ENCODE data around the gene TMPRSS11F. TPM values are rescaled to one million over a fixed set of nuclear protein-coding genes. Genes with fewer than 3 reads are reported as not detected.

Gene TMPRSS11F
- total and polyA plus RNA-seq, 9 of the 15 experiments (the other 6 are each of a cell fraction or from before 2014, with no cell fraction given): 0.03 to 0.36 (median 0.07) TPM; not detected in 2

DNA sequence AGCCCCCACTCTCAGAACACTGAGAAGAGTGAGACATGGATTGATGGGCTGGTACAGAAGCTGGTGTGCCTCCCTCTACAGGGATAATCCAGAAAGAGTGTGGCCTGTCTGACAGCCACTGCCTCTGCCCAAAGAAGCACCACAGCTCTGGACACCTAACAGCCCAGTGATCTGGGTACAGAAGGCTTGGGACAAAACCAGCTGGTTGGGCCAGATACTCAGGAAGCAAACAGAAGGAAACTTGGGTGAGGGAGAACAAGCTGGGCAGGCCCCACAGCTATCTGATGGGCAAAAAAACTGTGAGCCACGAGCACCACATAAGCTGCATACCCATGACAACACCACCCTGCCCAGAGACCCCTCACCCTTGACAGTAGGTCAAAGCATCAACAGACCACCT lies 46.9 kb downstream of the TMPRSS11F start:
- TF ChIP-seq, protein P1, sequence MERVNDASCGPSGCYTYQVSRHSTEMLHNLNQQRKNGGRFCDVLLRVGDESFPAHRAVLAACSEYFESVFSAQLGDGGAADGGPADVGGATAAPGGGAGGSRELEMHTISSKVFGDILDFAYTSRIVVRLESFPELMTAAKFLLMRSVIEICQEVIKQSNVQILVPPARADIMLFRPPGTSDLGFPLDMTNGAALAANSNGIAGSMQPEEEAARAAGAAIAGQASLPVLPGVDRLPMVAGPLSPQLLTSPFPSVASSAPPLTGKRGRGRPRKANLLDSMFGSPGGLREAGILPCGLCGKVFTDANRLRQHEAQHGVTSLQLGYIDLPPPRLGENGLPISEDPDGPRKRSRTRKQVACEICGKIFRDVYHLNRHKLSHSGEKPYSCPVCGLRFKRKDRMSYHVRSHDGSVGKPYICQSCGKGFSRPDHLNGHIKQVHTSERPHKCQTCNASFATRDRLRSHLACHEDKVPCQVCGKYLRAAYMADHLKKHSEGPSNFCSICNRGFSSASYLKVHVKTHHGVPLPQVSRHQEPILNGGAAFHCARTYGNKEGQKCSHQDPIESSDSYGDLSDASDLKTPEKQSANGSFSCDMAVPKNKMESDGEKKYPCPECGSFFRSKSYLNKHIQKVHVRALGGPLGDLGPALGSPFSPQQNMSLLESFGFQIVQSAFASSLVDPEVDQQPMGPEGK (CRISPR knock-in tag; IDR thresholded peaks at IDR 0.05; ENCODE audit: borderline replicate concordance): no peak
- TF ChIP-seq EZH2 (IDR thresholded peaks at IDR 0.05; ENCODE audit: borderline replicate concordance, low read depth, low read length) (no peak), MCM3 (IDR thresholded peaks at IDR 0.05) (no peak), ZNF316 (IDR thresholded peaks at IDR 0.05) (no peak), ARHGAP35 (IDR thresholded peaks at IDR 0.05; ENCODE audit: partially characterized antibody) (no peak), ZKSCAN1 (IDR thresholded peaks at IDR 0.05; ENCODE audit: low read depth, low read length) (no peak), ZNF12 (CRISPR knock-in tag; IDR thresholded peaks at IDR 0.05) (no peak), KLF6 (CRISPR knock-in tag; IDR thresholded peaks at IDR 0.05; ENCODE audit: borderline replicate concordance) (no peak)
- TF ChIP-seq, protein P2, sequence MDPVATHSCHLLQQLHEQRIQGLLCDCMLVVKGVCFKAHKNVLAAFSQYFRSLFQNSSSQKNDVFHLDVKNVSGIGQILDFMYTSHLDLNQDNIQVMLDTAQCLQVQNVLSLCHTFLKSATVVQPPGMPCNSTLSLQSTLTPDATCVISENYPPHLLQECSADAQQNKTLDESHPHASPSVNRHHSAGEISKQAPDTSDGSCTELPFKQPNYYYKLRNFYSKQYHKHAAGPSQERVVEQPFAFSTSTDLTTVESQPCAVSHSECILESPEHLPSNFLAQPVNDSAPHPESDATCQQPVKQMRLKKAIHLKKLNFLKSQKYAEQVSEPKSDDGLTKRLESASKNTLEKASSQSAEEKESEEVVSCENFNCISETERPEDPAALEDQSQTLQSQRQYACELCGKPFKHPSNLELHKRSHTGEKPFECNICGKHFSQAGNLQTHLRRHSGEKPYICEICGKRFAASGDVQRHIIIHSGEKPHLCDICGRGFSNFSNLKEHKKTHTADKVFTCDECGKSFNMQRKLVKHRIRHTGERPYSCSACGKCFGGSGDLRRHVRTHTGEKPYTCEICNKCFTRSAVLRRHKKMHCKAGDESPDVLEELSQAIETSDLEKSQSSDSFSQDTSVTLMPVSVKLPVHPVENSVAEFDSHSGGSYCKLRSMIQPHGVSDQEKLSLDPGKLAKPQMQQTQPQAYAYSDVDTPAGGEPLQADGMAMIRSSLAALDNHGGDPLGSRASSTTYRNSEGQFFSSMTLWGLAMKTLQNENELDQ (CRISPR knock-in tag; IDR thresholded peaks at IDR 0.05; ENCODE audit: borderline replicate concordance): no peak
- Histone ChIP-seq H2AFZ (ENCODE audit: low read depth, low read length) (no peak overlapping the region), H3K27me3 (ENCODE audit: control insufficient read depth in 2 of 2, insufficient read depth in 2 of 2, low read length in 2 of 2) (no peaks in the 10 kb centered on the region), H3K9me1 (ENCODE audit: control insufficient read depth, insufficient read depth, low read length) (no peaks in the 10 kb centered on the region), H3K36me3 (ENCODE audit: control insufficient read depth, insufficient read depth, low read length) (no peaks in the 10 kb centered on the region), H4K20me1 (replicated peaks; ENCODE audit: control insufficient read depth, insufficient read depth, low read length) (no peaks in the 10 kb centered on the region), H3K9ac (ENCODE audit: insufficient read depth in 1 of 2, low read depth in 2 of 2, low read length in 2 of 2) (no peak overlapping the region), H3K27ac (ENCODE audit: extremely low read depth, low read depth, low read length) (no peak overlapping the region), H3K9me3 (replicated peaks; ENCODE audit: control insufficient read depth, insufficient read depth, low read depth, low read length) (no peaks in the 10 kb centered on the region), H3K79me2 (ENCODE audit: control insufficient read depth, insufficient read depth, low read length) (no peaks in the 10 kb centered on the region), H3K4me2 (ENCODE audit: insufficient read depth, low read length) (no peak overlapping the region), H3K4me1 (replicated peaks in 1 of 2; ENCODE audit: control insufficient read depth in 2 of 2, insufficient read depth in 2 of 2, low read length in 2 of 2) (no peaks in the 10 kb centered on the region), H3K4me3 (no peak overlapping the region)
- DNase-seq (ENCODE audit: extremely low read depth in 1 of 4, low spot score in 3 of 4): no peak
- in situ Hi-C loops (cut with MboI): no loop called here
- no TSS peak for BruUV-seq (replicated peaks)
- WGBS (ENCODE audit: insufficient coverage, low coverage, missing lambda C conversion rate): 8% methylated on average over 1 of the region's 1 CpG
- ChIA-PET POLR2A (no interaction called here), CTCF (ENCODE audit: low intra/inter-chr PET ratio) (interaction anchor here (0.5 kb wide), 1 partner anchor 533 kb away, joined by 5 read pairs; no protein-coding TSS in a partner anchor)
- FAIRE-seq: no peak
- ATAC-seq: no peak
- intact Hi-C loops (cut with micrococcal nuclease): no loop called here

Data from K562 (cell line).